ENCODE results near the gene HOXC12.

The HOXC12 gene

GRCh38 chr12:53939141-53940108, 15.3 kb upstream of the HOXC12 start:
- peak in 1 of 42 donors; percentile 35 for DNase-seq
- intact Hi-C loops (cut with DNase I): no loop called here

GRCh38 chr12:53940443-53941014, 14.2 kb upstream of the HOXC12 start:
- intact Hi-C loops (cut with DNase I): no loop called here
- no peak for DNase-seq

- DNase-seq: no peak
- intact Hi-C loops (cut with DNase I): no loop called here
These were observed 13.5 kb upstream of the HOXC12 start for GRCh38 chr12:53941187-53941586.

DNA sequence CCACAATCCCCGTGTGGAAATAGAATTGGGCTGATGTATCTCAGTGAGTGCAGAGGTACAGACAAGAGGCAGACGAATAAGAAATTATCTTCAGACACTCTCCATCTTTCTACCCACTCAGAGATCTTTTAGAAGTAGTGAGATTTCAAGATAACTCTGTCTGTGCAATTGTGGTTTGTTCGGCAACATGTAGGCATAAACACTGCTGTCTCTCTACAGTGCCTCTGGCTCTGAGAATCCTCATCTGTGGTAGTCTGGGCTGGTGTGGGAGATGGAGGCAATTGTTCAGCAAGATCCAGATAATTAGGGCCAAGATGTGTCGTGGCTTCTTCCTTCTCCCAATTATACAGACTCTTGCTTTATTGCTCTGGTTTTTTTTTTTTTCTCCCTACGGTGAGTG, 13.0 kb upstream of the HOXC12 start:
- intact Hi-C loops (cut with DNase I): no loop called here
- no peak for DNase-seq

DNA sequence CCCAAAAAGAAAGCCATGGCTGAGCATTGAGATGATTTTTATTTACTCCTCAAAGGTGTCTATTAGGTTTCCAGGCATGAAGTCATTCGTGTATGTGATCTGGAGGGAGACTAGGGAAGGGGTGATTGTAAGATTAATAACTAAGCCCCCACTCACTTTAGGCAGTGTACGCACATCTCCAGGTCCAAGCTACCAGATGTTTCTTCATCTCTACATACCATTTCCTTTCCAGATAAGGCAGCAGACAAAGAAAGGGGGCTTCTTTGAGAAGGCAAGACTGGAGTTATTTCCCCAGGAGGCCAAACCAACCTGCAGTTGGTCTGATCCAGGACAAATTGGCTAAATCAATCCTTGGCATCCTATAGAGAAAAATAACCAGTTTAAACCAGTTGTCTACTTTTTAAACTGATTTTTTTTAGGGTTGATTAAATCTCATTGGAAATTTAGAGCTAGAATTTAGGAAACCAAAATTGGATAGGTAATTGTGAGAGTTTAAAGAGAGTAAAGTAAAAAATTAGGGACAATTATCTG, 12.2 kb upstream of the HOXC12 start:
- intact Hi-C loops (cut with DNase I): no loop called here
- DNase-seq: no peak

- no peak for DNase-seq
- intact Hi-C loops (cut with DNase I): no loop called here
These were observed 10.5 kb upstream of the HOXC12 start for GRCh38 chr12:53944209-53944608.

- intact Hi-C loops (cut with DNase I): no loop called here
- no peak for DNase-seq
These were observed 9.5 kb upstream of the HOXC12 start for GRCh38 chr12:53944907-53945847.

DNA sequence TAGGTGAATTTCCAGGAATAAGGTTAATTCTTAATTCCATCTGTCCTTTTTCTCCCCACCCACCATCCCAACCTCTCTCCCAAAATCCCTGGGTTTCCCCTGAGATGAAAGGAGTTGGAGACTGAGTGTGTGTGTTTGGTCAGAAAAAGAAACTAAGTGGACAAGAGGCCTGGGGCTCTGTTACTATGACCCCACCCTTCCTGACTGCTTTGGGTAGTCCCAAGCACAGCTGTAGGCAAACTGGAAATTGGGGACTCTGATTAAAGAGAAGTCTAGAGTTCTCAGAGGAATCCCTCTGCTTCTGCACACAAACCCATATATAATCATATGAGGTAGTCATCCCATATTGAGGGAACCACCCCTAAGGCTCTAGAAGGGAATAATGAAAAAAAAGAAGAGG, 7.0 kb upstream of the HOXC12 start:
- intact Hi-C loops (cut with DNase I): no loop called here
- DNase-seq: no peak

GRCh38 chr12:53948650-53949593, 5.8 kb upstream of the HOXC12 start:
- no peak for DNase-seq
- intact Hi-C loops (cut with DNase I): no loop called here

GRCh38 chr12:53949631-53950436, 4.9 kb upstream of the HOXC12 start:
- intact Hi-C loops (cut with DNase I): no loop called here
- DNase-seq: no peak

DNA sequence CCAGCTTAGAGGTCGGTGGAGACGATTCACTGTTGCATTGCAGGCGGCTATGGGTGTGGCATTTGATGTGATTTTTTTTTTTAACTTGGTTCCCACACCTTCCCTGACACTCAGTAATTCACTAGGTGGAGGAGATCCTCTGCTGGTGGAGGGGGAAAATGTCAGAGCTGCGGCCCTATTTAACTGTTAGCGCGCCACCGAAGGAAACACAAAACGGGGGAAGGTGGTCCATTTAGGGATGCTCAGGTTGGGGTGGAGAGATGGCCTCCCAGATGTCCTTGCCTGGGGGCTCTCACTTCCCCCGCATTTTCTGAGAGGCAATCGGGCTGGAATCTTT, 4.3 kb upstream of the HOXC12 start:
- DNase-seq: no peak
- intact Hi-C loops (cut with DNase I): no loop called here

DNA sequence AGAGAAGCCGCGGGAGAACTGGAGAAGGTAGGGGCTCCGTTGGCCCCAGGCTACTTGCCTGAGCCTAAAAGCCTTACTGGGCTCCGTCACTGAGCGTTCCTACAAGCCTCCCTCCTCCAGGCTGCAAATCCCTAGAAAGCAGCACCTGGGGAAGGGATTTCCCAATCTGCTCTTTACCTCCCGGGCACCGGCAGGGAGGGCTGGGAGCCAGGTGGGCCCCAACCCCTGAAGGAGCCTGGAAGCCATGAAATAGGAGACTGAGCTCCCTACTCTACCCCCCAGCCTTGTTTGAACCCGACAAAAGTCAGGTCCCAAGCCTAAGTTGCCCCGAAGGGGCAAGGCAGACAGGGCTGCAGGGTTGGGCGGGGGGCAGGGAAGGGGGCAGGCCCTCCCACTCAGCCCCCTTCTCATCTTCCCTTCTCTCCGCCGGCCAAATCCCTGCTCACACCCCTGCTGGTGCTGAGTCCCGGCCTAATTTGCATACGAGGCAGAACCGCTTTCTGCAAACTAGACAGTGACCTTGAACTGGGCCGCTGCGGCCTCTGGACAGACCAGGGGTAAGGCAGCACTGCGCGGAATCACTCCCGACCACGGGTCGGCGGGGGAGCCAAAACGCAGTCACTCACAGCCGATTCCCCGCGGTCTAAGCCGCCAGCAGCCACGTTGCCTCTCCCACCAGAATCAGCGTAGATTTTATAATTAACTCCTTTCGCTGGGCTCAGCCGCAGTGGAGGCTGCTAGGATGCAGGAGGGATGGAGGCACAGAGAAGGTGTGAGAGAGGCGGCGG, 3.7 kb upstream of the HOXC12 start:
- intact Hi-C loops (cut with DNase I): no loop called here
- no peak for DNase-seq

DNA sequence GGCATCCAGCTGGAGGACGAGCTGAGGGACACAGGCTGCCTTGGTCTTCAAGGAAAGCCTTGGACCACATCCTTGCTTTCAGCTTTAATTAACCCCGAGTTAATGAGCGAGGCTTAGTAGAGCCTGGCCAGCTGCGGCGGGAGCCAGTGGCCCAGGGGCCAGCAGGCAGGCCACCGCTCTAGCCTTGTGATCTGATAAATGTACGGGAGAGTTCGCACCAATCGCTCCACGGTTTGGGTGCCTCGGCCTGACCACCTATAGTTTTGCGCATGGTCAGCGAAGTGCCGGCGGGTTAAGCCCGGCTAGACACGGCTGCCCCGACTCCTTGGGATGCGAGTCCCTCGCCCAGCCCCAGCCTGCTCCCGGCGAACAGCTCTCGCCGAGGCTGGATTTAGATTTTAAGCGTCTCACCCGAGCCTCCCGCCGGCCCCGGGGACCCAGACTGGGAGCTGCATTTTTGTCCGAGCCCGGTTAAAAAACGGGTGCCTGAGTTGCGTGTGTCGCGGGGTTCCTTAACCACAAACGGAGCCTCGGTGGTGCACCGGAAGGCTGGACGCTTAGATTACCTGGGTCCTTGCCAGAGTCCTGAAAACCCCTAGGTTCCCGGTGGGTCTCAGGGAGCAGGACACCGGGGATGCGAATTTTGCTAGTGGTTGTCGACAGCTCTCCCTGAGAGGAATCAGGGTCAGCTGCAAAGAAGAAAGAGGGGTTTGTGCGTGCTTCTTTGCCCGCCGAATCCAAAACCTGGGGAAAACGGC, 2.9 kb upstream of the HOXC12 start:
- no peak for DNase-seq
- intact Hi-C loops (cut with DNase I): no loop called here

- DNase-seq: no peak
- intact Hi-C loops (cut with DNase I): no loop called here
These were observed 2.4 kb upstream of the HOXC12 start for GRCh38 chr12:53952335-53952694.

- DNase-seq: no peak
- intact Hi-C loops (cut with DNase I): no loop called here
These were observed 1.6 kb upstream of the HOXC12 start for GRCh38 chr12:53952871-53953734.
